ENCODE results near the gene DCLK1.
A peak's percentile ranks its signal among the peaks of the same experiment; 100 is the strongest.

Gene DCLK1

DNA sequence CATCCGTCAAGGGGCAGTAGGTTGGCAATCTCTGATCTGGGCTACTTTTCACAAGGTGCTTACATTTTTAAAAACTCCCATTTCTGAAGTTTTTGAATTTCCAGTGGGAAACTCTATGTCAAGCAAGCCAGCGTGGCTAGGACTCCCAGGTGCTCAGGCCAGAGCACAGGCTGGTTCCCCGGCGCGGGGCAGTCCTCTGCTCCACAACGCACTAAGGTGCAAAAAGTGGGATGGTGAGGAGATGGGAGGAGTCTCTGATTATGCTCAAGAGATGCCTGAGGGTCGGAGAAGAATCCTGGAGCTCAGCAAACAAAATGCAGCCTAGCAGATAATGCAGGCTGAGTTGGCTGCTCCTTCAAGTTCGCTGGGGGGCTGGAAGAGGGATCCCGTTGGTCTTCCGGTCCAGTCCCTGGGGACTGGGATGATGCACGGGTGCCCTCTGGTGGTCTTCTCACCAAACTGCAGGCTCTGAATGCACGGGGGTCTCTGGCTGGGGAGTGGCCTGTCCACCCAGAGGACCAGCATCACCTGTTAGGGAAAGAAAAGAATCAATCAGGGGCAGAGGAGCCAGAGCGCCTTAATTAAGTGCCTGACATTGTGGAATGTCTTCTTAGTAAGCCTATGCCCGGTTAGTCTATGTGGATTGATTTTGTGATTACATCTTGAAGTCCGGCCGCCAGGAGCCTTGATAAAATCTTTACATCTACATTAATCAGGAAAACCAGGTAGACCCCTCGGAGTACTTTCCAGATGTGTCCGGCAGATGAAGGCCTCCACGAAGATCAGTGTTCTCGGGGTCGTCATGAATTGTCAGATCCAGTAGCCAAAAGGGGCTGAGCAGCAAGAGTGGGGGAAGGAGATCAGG lies 410.3 kb downstream of the DCLK1 start:
- peak in 50 of 58 donors; percentile 4 to 70 (median 29) for DNase-seq

- no peak for DNase-seq
Observed at GRCh38 chr13:35720290-35720689, 410.9 kb downstream of the DCLK1 start.
